ENCODE results near the gene AIDA. TPM values are rescaled to one million over a fixed set of nuclear protein-coding genes. Genes with fewer than 3 reads are reported as not detected.

The AIDA gene
- total RNA-seq, 1 experiment from 2014 or later: 73.1 TPM

DNA sequence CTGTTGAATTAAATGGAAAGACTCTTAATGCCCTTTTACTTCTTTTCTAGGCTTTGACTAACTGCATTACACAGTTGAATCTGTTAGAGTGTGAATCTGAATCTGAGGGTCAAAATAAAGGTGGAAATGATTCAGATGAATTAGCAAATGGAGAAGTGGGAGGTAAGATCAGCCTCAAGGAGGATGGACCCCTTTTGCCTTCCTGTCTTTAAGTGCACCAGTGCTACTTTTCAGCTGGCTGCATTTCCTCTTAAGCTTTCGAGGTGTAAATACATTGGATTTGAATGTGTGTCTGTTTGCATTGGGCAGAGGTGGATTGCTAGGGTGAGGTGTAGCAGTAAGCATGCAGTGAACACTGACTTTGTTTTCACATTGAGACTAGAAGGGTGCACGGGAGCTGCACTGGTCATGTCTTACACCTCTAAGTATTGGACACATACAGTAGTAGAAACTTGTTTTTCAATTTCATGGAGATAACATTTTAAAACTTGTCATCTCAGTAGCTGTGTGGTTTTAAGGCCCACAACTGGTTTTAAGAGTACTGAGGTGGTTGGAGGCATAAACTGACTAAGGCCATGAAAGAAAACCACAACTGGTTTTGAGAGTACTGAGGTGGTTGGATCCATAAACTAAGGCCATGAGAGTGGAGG lies 59.0 kb downstream of the AIDA start:
- ATAC-seq: no peak
- ChIA-PET POLR2A (no interaction called here), CTCF (no interaction called here)
- in situ Hi-C loops (cut with HindIII; ENCODE audit: low pct_unique_long_range_greater_than_20kb, low sequenced_read_pairs) (no loop called here), intact Hi-C loops (cut with micrococcal nuclease; ENCODE audit: unreplicated experiment) (no loop called here)
- no peak overlapping the region for H3K4me3 ChIP-seq (ENCODE audit: low read depth in 2 of 2, low read length in 2 of 2)
- no peaks in the 10 kb centered on the region for H3K4me1 ChIP-seq (ENCODE audit: control insufficient read depth, insufficient read depth, low read length)
- no peak for DNase-seq (ENCODE audit: low read depth, low spot score)
- H3K36me3 ChIP-seq (ENCODE audit: control insufficient read depth, insufficient read depth, low read length): peaks cover 63% of the 10 kb centered on the region
- no TSS peak for BruUV-seq (replicated peaks)
- no peak for TF ChIP-seq SIN3A (IDR thresholded peaks at IDR 0.05; ENCODE audit: borderline replicate concordance, insufficient read depth, low read depth, low read length)
- TF ChIP-seq TCF7L2 (IDR thresholded peaks at IDR 0.05; ENCODE audit: low read depth, low read length): no peak
- TF ChIP-seq, protein P1, sequence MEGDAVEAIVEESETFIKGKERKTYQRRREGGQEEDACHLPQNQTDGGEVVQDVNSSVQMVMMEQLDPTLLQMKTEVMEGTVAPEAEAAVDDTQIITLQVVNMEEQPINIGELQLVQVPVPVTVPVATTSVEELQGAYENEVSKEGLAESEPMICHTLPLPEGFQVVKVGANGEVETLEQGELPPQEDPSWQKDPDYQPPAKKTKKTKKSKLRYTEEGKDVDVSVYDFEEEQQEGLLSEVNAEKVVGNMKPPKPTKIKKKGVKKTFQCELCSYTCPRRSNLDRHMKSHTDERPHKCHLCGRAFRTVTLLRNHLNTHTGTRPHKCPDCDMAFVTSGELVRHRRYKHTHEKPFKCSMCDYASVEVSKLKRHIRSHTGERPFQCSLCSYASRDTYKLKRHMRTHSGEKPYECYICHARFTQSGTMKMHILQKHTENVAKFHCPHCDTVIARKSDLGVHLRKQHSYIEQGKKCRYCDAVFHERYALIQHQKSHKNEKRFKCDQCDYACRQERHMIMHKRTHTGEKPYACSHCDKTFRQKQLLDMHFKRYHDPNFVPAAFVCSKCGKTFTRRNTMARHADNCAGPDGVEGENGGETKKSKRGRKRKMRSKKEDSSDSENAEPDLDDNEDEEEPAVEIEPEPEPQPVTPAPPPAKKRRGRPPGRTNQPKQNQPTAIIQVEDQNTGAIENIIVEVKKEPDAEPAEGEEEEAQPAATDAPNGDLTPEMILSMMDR (IDR thresholded peaks at IDR 0.05): no peak
- TF ChIP-seq, protein P2, sequence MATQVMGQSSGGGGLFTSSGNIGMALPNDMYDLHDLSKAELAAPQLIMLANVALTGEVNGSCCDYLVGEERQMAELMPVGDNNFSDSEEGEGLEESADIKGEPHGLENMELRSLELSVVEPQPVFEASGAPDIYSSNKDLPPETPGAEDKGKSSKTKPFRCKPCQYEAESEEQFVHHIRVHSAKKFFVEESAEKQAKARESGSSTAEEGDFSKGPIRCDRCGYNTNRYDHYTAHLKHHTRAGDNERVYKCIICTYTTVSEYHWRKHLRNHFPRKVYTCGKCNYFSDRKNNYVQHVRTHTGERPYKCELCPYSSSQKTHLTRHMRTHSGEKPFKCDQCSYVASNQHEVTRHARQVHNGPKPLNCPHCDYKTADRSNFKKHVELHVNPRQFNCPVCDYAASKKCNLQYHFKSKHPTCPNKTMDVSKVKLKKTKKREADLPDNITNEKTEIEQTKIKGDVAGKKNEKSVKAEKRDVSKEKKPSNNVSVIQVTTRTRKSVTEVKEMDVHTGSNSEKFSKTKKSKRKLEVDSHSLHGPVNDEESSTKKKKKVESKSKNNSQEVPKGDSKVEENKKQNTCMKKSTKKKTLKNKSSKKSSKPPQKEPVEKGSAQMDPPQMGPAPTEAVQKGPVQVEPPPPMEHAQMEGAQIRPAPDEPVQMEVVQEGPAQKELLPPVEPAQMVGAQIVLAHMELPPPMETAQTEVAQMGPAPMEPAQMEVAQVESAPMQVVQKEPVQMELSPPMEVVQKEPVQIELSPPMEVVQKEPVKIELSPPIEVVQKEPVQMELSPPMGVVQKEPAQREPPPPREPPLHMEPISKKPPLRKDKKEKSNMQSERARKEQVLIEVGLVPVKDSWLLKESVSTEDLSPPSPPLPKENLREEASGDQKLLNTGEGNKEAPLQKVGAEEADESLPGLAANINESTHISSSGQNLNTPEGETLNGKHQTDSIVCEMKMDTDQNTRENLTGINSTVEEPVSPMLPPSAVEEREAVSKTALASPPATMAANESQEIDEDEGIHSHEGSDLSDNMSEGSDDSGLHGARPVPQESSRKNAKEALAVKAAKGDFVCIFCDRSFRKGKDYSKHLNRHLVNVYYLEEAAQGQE (IDR thresholded peaks at IDR 0.05; ENCODE audit: insufficient read depth in 1 of 2, low read depth in 2 of 2, low read length in 1 of 2): no peak
- no peak for TF ChIP-seq POLR2AphosphoS5 (IDR thresholded peaks at IDR 0.05; ENCODE audit: low read depth, low read length)
- H3K27ac ChIP-seq (ENCODE audit: low read length): no peak overlapping the region
- H3K9me3 ChIP-seq (ENCODE audit: control insufficient read depth, insufficient read depth, low read depth, low read length): no peaks in the 10 kb centered on the region
- no peaks in the 10 kb centered on the region for H3K27me3 ChIP-seq (ENCODE audit: control insufficient read depth, insufficient read depth, low read length)

DNA sequence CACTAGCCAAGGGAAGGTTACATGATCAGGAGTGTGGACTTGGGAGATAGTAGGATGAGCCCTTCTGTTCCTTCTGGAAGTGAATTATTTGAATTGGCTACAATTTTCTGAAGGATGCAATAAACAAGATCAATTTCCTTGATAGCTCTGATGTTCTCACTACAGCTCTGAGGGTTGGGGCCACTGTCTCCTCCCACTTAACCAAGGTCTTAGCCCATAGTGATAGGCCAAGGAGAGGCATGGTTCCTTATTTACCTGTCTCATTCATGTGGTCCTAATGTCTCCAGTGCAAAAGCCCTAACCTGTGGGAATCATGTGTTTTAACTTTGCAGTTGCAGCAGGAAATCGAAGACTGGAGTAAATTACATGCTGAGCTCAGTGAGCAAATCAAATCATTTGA lies 59.6 kb downstream of the AIDA start:
- no peaks in the 10 kb centered on the region for H3K4me1 ChIP-seq (ENCODE audit: control insufficient read depth, insufficient read depth, low read length)
- no peak overlapping the region for H3K27ac ChIP-seq (ENCODE audit: low read length)
- POLR2A ChIA-PET: no interaction called here
- in situ Hi-C loops (cut with HindIII; ENCODE audit: low pct_unique_long_range_greater_than_20kb, low sequenced_read_pairs) (no loop called here), intact Hi-C loops (cut with micrococcal nuclease; ENCODE audit: unreplicated experiment) (no loop called here)
- no peaks in the 10 kb centered on the region for H3K27me3 ChIP-seq (ENCODE audit: control insufficient read depth, insufficient read depth, low read length)
- peaks cover 62% of the 10 kb centered on the region for H3K36me3 ChIP-seq (ENCODE audit: control insufficient read depth, insufficient read depth, low read length)
- H3K9me3 ChIP-seq (ENCODE audit: control insufficient read depth, insufficient read depth, low read depth, low read length): no peaks in the 10 kb centered on the region
- TF ChIP-seq TCF7L2 (IDR thresholded peaks at IDR 0.05; ENCODE audit: low read depth, low read length): no peak
- TF ChIP-seq, protein P1 (IDR thresholded peaks at IDR 0.05): no peak
- TF ChIP-seq POLR2AphosphoS5 (IDR thresholded peaks at IDR 0.05; ENCODE audit: low read depth, low read length): no peak
- TF ChIP-seq, protein P2 (IDR thresholded peaks at IDR 0.05; ENCODE audit: insufficient read depth in 1 of 2, low read depth in 2 of 2, low read length in 1 of 2): no peak
- TF ChIP-seq SIN3A (IDR thresholded peaks at IDR 0.05; ENCODE audit: borderline replicate concordance, insufficient read depth, low read depth, low read length): no peak
- no peak overlapping the region for H3K4me3 ChIP-seq (ENCODE audit: low read depth in 2 of 2, low read length in 2 of 2)
- DNase-seq (ENCODE audit: low read depth, low spot score) (no peak), ATAC-seq (no peak)
- no TSS peak for BruUV-seq (replicated peaks)
- CTCF ChIA-PET: no interaction called here

Data from Panc1 (cell line).